Stomach (tissue), 4 donors: ENCODE data around the gene MAD2L1BP.

Source experiments
- EP300 ChIP-seq: sonication (generic); formaldehyde crosslinking; IDR thresholded peaks from one replicate; pipeline ENCODE4 v1.6.1; 2017; ENCODE audit warnings: antibody characterized with exemption
- POLR2A ChIP-seq, 4 donors: fragments of 450-650 bp; IDR thresholded peaks; one replicate each; pipeline ENCODE4 v1.6.1; 2016; ENCODE audit warnings: antibody characterized with exemption in 4 of 4, control low read depth in 2 of 4, mild to moderate bottlenecking in 1 of 4, moderate library complexity in 1 of 4
- POLR2AphosphoS5 ChIP-seq, 3 donors: sonication (generic); formaldehyde crosslinking; IDR thresholded peaks; one replicate each; pipeline ENCODE4 v1.6.1; 2016; ENCODE audit warnings: antibody characterized with exemption in 3 of 3
- TF ChIP-seq, protein P1 (sequence below), 7 experiments: fragments of 450-650 bp in 4 of 7; fragments of 200-600 bp in 3 of 7; sonication (generic) in 3 of 7; IDR thresholded peaks; one replicate each; pipeline ENCODE4 v1.5.1; 2016 to 2019; ENCODE audit warnings: antibody characterized with exemption in 7 of 7, control low read depth in 2 of 7, mild to moderate bottlenecking in 1 of 7

- TF ChIP-seq, protein P1, sequence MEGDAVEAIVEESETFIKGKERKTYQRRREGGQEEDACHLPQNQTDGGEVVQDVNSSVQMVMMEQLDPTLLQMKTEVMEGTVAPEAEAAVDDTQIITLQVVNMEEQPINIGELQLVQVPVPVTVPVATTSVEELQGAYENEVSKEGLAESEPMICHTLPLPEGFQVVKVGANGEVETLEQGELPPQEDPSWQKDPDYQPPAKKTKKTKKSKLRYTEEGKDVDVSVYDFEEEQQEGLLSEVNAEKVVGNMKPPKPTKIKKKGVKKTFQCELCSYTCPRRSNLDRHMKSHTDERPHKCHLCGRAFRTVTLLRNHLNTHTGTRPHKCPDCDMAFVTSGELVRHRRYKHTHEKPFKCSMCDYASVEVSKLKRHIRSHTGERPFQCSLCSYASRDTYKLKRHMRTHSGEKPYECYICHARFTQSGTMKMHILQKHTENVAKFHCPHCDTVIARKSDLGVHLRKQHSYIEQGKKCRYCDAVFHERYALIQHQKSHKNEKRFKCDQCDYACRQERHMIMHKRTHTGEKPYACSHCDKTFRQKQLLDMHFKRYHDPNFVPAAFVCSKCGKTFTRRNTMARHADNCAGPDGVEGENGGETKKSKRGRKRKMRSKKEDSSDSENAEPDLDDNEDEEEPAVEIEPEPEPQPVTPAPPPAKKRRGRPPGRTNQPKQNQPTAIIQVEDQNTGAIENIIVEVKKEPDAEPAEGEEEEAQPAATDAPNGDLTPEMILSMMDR (IDR thresholded peaks at IDR 0.05), result no peak
- TF ChIP-seq EP300 (no peak), POLR2A (IDR thresholded peaks at IDR 0.05) (no peak), POLR2AphosphoS5 (IDR thresholded peaks at IDR 0.05) (no peak)
These were observed 41.7 kb upstream of the MAD2L1BP start for GRCh38 chr6:43593938-43594337.
